ENCODE data around the gene COBL.
A peak's percentile ranks its signal among the peaks of the same experiment; 100 is the strongest.

The COBL gene

GRCh38 chr7:51187941-51188340 is 128.7 kb downstream of the COBL start:
- no peak for DNase-seq (ENCODE audit: low read depth)

DNA sequence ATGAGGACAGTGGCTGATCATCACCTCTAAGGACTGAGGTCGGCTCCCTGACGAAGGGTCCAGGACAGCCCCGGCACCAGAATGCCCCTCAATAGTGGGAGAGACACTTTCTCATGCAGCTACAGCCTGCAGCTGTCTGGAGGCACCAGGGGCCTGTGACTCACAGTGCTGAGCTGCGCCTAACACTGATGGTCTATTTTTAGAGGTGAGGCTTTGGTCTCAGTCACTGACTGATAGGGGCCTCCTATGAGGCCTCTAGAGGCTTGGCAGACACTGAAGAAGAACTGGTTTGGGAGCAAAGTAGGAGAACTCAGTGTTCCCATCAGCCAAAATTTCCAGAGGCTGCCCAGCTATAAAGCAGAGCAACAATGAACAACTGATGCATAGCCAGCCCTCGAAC is 130.1 kb downstream of the COBL start:
- DNase-seq (ENCODE audit: low read depth) = no peak

GRCh38 chr7:51182636-51183166 is 133.9 kb downstream of the COBL start:
- no peak for DNase-seq (ENCODE audit: low read depth)

DNA sequence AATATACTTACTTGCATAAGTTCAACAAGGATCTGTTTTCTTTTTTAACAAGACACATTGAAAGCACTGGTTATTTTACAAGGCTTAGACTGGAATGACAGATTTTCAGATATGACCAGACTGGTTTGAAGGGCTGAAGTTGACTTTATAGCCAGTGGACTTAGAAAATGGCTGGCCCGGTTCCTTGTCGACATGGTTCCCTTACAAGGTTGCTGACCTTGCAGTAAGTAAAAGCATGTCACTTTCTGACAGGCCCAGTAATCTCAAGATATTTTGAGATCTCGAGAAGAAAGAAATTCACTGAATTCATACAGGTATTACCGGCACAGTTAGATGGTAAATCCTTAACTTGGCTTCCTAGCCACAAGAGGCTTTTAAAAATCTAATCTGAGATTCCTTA is 136.5 kb downstream of the COBL start:
- DNase-seq (ENCODE audit: low read depth) = no peak

GRCh38 chr7:51175992-51176388 is 140.6 kb downstream of the COBL start:
- DNase-seq (ENCODE audit: low read depth) = no peak

GRCh38 chr7:51175316-51175991 is 141.2 kb downstream of the COBL start:
- no peak for DNase-seq (ENCODE audit: low read depth)

DNA sequence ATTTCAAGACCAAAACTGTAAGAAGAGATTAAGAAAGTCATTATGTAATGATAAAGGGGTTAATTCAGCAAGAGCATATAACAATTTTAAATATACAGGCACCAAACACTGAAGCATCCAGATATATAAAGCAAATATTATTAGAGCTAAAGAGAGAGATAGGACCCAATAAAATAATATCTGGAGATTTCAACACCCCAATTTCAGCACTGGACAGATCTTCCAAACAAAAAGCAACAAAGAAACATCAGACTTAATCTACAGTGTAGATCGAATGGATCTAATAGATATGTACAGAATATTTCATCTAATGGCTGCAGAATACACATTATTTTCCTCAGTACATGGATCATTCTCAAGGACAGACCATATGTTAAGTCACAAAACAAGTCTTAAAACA is 151.3 kb downstream of the COBL start:
- DNase-seq (ENCODE audit: low read depth) = no peak

GRCh38 chr7:51162724-51163329 is 153.8 kb downstream of the COBL start:
- peak; percentile 32 for DNase-seq (ENCODE audit: low read depth)

DNA sequence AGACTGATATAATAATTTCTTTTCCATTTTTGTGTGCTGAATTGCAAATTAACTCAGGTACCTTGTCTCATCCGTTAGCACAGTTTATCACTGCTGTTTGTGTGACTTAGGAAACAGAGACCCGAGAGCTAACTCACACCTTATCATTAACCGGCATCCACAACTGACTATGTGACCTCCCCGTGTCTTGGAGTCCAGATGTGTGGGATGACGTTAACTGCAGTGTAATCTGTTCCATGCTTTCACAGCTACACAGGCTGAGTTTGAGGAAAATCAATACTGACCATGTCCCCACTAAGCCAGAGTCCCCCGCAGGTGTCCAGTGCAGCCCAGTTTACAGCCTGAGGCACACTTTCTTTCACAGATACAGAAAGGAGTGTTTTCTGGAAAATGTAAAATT is 154.7 kb downstream of the COBL start:
- DNase-seq (ENCODE audit: low read depth) = no peak

- DNase-seq (ENCODE audit: low read depth) = peak; percentile 23
Measured at GRCh38 chr7:51160990-51161615, 155.5 kb downstream of the COBL start.

DNA sequence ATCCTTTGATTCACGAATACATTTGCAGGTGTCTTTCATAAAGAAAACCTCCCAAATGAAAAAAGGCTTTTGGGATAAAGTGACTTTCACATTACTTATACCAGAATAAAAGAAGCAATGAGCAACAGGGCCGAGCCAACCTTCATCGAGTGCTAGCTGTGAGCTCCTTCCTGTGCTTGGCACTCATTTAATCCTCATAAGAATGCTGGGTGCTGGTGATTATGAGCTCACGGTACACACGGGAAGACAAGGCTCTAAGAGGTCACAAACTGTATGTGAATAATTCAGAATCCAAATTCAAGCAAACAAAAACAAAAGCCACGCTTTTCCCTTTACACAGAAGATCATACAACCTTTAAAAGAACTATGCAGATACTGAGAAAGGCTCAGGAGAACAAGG is 156.2 kb downstream of the COBL start:
- no peak for DNase-seq (ENCODE audit: low read depth)

DNA sequence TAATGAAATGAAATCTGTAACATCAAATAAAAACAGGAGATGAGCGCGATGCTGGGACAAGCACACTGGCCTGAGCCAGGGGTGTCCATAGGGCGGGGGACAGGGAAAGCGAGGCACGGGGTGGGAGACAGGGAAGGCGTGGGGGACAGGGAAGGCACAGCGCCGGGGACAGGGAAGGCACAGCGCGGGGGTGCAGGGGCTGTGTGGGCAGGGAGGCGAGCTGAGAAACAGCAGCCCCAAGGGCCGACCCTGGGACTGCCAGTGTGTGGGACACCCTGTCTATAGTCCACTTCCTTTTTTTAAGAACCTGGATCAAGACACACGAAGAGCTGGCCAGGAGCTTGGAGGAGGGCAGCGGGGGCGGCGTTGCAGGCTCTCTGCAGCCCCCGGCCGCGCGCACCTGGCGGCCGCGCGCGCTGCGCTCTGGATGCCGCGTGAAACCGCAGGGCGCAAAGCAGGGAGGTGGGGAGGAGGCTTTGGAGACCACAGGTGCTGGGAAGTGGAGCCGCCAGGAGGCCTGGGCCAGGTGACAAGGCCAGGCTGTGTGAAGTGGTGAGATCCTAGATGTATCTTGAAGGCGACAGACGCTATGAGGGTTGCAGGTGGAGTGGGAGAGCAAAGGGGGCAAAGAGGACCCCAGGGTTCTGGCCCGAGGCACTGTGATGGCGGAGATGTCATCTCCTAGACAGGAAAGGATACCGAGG is 157.7 kb downstream of the COBL start:
- DNase-seq (ENCODE audit: low read depth) = no peak

GRCh38 chr7:51158211-51158610 is 158.4 kb downstream of the COBL start:
- no peak for DNase-seq (ENCODE audit: low read depth)

DNA sequence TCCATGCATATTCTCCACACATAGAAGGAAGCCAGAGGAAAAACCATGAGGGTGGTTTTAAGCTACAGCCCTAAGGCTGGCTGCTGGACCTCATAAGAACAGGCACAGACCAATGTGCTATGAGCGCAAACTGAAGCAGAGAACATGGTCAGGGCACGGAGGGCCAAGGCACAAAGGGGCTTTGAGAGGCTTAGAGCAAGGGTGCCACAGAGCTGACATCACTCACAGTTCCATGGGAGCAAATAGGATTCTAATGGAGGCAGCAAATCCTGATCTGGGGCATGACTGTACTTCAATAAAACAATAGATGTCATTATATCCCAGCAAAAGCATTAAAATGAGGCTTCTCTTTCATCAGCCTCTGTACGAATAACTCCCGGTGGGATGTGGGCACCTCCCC is 162.4 kb downstream of the COBL start:
- no peak for DNase-seq (ENCODE audit: low read depth)

GRCh38 chr7:51152706-51153200 is 163.9 kb downstream of the COBL start:
- no peak for DNase-seq (ENCODE audit: low read depth)

GRCh38 chr7:51151455-51151854 is 165.2 kb downstream of the COBL start:
- DNase-seq (ENCODE audit: low read depth) = no peak

- DNase-seq (ENCODE audit: low read depth) = no peak
Measured at GRCh38 chr7:51150193-51150592, 166.4 kb downstream of the COBL start.

DNA sequence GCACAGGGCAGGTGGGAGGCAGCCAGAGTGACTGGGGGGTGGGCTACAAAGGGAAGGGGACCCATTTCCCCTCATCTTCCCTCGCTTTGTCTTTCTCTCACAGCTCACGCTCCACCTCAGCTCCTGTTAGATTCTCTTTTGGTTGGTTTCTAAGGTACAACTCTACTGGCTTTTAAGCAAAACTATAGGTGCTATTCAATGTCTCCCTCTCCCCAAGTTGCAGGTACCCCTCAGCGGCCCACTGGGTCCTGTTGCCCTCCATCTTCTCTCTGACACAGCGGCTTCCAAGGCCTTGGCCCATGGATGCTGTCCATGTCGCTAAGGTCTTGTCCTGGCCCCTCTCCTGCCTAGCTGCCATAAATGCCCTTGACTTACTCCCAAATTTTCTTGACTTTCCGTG is 168.4 kb downstream of the COBL start:
- DNase-seq (ENCODE audit: low read depth) = no peak

DNA sequence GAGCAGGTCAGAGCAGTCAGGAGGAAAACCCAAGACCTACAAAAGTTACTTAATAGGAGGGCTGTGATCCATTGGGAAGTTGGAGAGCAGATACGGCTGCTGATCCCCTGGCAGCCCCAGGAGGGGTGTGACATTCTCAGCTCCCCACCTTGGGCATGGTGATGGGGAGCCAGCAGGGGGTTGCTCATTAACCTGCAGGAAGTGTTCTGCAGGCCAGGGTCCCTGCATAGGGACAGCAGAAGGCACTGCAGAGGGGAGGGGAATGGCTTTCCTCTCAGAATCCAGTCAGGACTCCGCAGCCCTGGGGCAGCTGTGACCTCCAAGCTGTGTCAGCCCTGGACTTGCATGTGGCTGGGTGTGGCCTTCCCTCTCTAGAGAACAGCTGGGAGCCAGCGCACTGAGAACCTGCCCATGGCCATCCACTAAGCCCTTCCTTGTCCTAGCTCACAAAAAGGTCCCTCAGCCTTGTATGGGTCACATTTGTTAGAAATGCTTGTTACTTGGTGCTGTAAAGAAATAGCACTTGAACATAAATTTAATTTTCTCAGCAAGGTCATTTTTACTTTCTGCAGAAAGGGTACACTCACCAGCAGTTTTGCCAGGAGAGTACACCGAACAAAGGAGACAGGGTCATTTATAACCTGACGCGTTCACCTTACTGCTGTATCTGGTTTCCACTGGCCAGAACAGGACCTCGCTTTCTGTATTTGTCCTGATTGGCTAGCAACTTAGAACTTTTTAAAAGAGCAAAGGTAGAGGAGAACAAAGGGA is 169.6 kb downstream of the COBL start:
- no peak for DNase-seq (ENCODE audit: low read depth)

DNA sequence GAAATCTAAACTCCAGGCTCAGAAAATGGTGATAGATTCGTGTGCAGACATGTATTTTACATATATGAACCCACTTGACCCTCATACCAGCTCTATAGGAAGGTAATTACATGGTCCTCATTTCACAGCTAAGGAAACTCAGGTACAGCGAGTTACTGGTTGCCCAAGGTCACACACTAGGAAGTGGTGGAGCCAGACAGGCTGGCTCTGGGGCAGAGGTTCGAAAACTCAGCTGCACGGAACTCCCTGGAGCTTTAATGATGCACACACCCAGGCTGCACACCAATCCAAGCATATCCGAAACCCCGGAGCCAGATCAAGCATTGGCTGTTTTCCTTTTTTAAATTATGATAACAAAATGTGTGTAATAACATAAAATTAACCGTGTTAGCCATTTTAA is 172.4 kb downstream of the COBL start:
- DNase-seq (ENCODE audit: low read depth) = no peak

GRCh38 chr7:51142741-51143385 is 173.7 kb downstream of the COBL start:
- DNase-seq (ENCODE audit: low read depth) = no peak
